Breast epithelium (tissue), 4 donors: ENCODE results near the gene DNAJC22. TPM values are rescaled to one million over a fixed set of nuclear protein-coding genes. Genes with fewer than 3 reads are reported as not detected.

Source experiments
- DNase-seq, 2 donors: peaks; one replicate each; pipeline ENCODE4 v3.0.0-alpha.2; 2019; ENCODE audit warnings: low spot score in 2 of 2
- H3K27ac ChIP-seq, 2 donors: fragments of 200-600 bp; sonication (generic) in 1 of 2; one replicate each; pipeline ENCODE4 v1.5.1; 2016 to 2019; ENCODE audit warnings: mild to moderate bottlenecking in 1 of 2
- H3K27me3 ChIP-seq, 2 donors: fragments of 200-600 bp; sonication (generic) in 1 of 2; one replicate each; pipeline versions ENCODE4 v1.5.1 to v1.6.0; 2017 to 2019; ENCODE audit warnings: control low read depth in 1 of 2, mild to moderate bottlenecking in 1 of 2
- H3K36me3 ChIP-seq: fragments of 200-600 bp; one replicate; pipeline ENCODE4 v1.5.1; 2019
- H3K4me1 ChIP-seq, 2 donors: fragments of 200-600 bp; sonication (generic); one replicate each; pipeline ENCODE4 v1.5.1; 2016 to 2019; ENCODE audit warnings: control low read depth in 1 of 2
- H3K4me3 ChIP-seq, 3 donors: fragments of 200-600 bp; sonication (generic); 1 replicate in 2 of 3; 2 replicates in 1 of 3; pipeline ENCODE4 v1.5.1; 2016 to 2019; ENCODE audit warnings: mild to moderate bottlenecking in 3 of 3, moderate library complexity in 2 of 3
- H3K9me3 ChIP-seq, 2 donors: fragments of 200-600 bp; sonication (generic) in 1 of 2; one replicate each; pipeline ENCODE4 v1.5.1; 2016 to 2019; ENCODE audit warnings: control low read depth in 1 of 2
- POLR2A ChIP-seq: fragments of 450-650 bp; IDR thresholded peaks from one replicate; pipeline ENCODE4 v1.6.1; 2016; ENCODE audit warnings: antibody characterized with exemption, mild to moderate bottlenecking, moderate library complexity
- POLR2AphosphoS5 ChIP-seq, 3 donors: sonication (generic); formaldehyde crosslinking; IDR thresholded peaks; one replicate each; pipeline ENCODE4 v1.6.1; 2017; ENCODE audit warnings: antibody characterized with exemption in 3 of 3
- intact Hi-C: fragments of 100-400 bp; cut with DNase I; formaldehyde crosslinking; loops from one replicate; pipeline ENCODE4 v1.15.1; 2023; ENCODE audit warnings: low total_unique reads
- total RNA-seq, 3 donors: library from RNA; depleted of rRNA; stranded (reverse); fragments of >200 nt; gene quantifications; one replicate each; pipeline ENCODE4 v1.1.0, GENCODE V29; 2016
- TF ChIP-seq, protein P1 (sequence below), 3 donors: fragments of 450-650 bp; IDR thresholded peaks; one replicate each; pipeline ENCODE4 v1.5.1; 2016 to 2017; ENCODE audit warnings: antibody characterized with exemption in 3 of 3, mild to moderate bottlenecking in 3 of 3, moderate library complexity in 3 of 3

DNAJC22 gene
- total RNA-seq, 3 donors from 2014 or later = 3.6 to 5.0 TPM; not detected in 1

- TF ChIP-seq, protein P1, sequence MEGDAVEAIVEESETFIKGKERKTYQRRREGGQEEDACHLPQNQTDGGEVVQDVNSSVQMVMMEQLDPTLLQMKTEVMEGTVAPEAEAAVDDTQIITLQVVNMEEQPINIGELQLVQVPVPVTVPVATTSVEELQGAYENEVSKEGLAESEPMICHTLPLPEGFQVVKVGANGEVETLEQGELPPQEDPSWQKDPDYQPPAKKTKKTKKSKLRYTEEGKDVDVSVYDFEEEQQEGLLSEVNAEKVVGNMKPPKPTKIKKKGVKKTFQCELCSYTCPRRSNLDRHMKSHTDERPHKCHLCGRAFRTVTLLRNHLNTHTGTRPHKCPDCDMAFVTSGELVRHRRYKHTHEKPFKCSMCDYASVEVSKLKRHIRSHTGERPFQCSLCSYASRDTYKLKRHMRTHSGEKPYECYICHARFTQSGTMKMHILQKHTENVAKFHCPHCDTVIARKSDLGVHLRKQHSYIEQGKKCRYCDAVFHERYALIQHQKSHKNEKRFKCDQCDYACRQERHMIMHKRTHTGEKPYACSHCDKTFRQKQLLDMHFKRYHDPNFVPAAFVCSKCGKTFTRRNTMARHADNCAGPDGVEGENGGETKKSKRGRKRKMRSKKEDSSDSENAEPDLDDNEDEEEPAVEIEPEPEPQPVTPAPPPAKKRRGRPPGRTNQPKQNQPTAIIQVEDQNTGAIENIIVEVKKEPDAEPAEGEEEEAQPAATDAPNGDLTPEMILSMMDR (IDR thresholded peaks at IDR 0.05) = no peak
- TF ChIP-seq POLR2A = no peak
- TF ChIP-seq POLR2AphosphoS5 (IDR thresholded peaks at IDR 0.05) = no peak
- H3K27ac ChIP-seq = no peak overlapping the region
- H3K36me3 ChIP-seq = no peaks in the 10 kb centered on the region
- intact Hi-C loops = no loop called here
- H3K4me3 ChIP-seq = no peak overlapping the region
- H3K4me1 ChIP-seq = no peaks in the 10 kb centered on the region
- H3K9me3 ChIP-seq = no peaks in the 10 kb centered on the region
- H3K27me3 ChIP-seq = no peaks in the 10 kb centered on the region
- DNase-seq = no peak
Observed at GRCh38 chr12:49327887-49328286, 18.8 kb upstream of the DNAJC22 start.

DNA sequence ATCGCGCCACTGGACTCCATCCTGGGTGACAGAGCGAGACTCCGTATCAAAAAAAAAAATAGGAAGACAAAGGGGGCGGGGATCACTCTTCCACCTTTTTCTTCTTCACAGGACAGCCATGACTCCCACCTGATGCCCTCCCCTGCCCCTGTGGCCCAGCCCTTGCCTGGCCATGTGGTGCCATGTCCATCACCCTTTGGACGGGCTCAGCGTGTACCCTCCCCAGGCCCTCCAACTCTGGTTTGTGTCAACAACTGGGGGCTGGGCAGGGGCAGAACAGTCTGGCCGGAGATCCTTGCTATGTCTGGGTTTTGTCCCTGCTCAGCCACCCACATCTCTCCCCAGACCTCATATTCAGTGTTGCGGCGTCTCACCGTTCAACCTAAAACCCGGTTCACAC lies 17.9 kb upstream of the DNAJC22 start:
- Histone ChIP-seq H3K4me3 (no peak overlapping the region), H3K36me3 (no peaks in the 10 kb centered on the region), H3K4me1 (no peaks in the 10 kb centered on the region), H3K9me3 (no peaks in the 10 kb centered on the region), H3K27me3 (no peaks in the 10 kb centered on the region), H3K27ac (no peak overlapping the region)
- intact Hi-C loops = no loop called here
- TF ChIP-seq POLR2AphosphoS5 (IDR thresholded peaks at IDR 0.05) (no peak), POLR2A (no peak)
- TF ChIP-seq, protein P1 (IDR thresholded peaks at IDR 0.05) = no peak
- peak in 1 of 2 donors; percentile 33 for DNase-seq

DNA sequence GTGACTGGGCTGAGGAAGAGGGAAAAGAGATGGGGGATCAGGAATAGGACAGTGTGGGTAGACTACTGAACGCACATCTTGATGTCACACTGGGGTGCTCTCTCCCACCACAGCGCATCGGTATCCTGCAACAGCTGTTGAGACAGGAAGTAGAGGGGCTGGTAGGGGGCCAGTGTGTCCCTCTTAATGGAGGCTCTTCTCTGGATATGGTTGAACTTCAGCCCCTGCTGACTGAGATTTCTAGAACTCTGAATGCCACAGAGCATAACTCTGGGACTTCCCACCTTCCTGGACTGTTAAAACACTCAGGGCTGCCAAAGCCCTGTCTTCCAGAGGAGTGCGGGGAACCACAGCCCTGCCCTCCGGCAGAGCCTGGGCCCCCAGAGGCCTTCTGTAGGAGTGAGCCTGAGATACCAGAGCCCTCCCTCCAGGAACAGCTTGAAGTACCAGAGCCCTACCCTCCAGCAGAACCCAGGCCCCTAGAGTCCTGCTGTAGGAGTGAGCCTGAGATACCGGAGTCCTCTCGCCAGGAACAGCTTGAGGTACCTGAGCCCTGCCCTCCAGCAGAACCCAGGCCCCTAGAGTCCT lies 16.6 kb upstream of the DNAJC22 start:
- H3K4me3 ChIP-seq = no peak overlapping the region
- H3K36me3 ChIP-seq = no peaks in the 10 kb centered on the region
- H3K27me3 ChIP-seq = peaks cover 0 to 11% of the 10 kb centered on the region in 2 donors
- no peak for TF ChIP-seq POLR2AphosphoS5 (IDR thresholded peaks at IDR 0.05)
- TF ChIP-seq, protein P1 (IDR thresholded peaks at IDR 0.05) = no peak
- H3K27ac ChIP-seq = no peak overlapping the region
- no peaks in the 10 kb centered on the region for H3K4me1 ChIP-seq
- peak in 1 of 2 donors; percentile 9 for DNase-seq
- H3K9me3 ChIP-seq = no peaks in the 10 kb centered on the region
- intact Hi-C loops = no loop called here

DNA sequence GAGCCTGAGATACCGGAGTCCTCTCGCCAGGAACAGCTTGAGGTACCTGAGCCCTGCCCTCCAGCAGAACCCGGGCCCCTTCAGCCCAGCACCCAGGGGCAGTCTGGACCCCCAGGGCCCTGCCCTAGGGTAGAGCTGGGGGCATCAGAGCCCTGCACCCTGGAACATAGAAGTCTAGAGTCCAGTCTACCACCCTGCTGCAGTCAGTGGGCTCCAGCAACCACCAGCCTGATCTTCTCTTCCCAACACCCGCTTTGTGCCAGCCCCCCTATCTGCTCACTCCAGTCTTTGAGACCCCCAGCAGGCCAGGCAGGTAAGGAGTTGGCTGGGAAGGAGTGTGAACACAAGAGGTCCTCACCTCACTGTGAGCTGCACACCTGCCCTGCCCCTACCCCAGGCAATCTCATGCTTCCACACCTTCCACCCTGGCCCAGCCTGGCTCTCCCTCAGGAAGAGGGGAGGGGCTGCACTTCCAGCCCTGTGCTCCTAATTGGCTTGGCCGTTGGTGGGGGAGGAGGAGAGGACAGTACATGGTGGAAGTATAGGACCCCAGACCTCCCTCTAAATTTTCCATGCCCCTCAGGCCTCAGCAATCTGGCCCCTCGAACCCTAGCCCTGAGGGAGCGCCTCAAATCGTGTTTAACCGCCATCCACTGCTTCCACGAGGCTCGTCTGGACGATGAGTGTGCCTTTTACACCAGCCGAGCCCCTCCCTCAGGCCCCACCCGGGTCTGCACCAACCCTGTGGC lies 15.9 kb upstream of the DNAJC22 start:
- Histone ChIP-seq H3K27ac (no peak overlapping the region), H3K27me3 (peaks cover 0 to 18% of the 10 kb centered on the region in 2 donors), H3K9me3 (no peaks in the 10 kb centered on the region), H3K36me3 (no peaks in the 10 kb centered on the region), H3K4me3 (no peak overlapping the region), H3K4me1 (no peaks in the 10 kb centered on the region)
- DNase-seq = no peak
- intact Hi-C loops = no loop called here
- TF ChIP-seq POLR2A = no peak
- no peak for TF ChIP-seq POLR2AphosphoS5 (IDR thresholded peaks at IDR 0.05)

GRCh38 chr12:49331380-49332222 lies 15.1 kb upstream of the DNAJC22 start:
- TF ChIP-seq POLR2AphosphoS5 (IDR thresholded peaks at IDR 0.05) (no peak), POLR2A (no peak)
- TF ChIP-seq, protein P1 (IDR thresholded peaks at IDR 0.05) = peak; percentile 50 to 79 (median 74)
- no peaks in the 10 kb centered on the region for H3K4me1 ChIP-seq
- DNase-seq = peak; percentile 67 to 69

More at GRCh38 chr12:49331380-49332222, 15.1 kb upstream of the DNAJC22 start:
- Histone ChIP-seq H3K4me3 (no peak overlapping the region), H3K9me3 (no peaks in the 10 kb centered on the region), H3K27ac (no peak overlapping the region), H3K27me3 (peaks cover 8 to 26% of the 10 kb centered on the region in 2 donors), H3K36me3 (no peaks in the 10 kb centered on the region)
- intact Hi-C loops = no loop called here
